Skin epidermis (tissue), 12 donors: ENCODE measurements around the gene SRBD1.

Experiments
- H3K27ac ChIP-seq, 21 experiments: fragments of 200-600 bp; sonication (generic) in 11 of 21; one replicate each; pipeline ENCODE4 v1.5.0; 2020; ENCODE audit warnings: mild to moderate bottlenecking in 3 of 21, inconsistent platforms in 2 of 21, moderate library complexity in 2 of 21
- H3K4me3 ChIP-seq, 7 experiments: fragments of 200-600 bp; sonication (generic) in 2 of 7; one replicate each; pipeline ENCODE4 v1.5.0; 2020; ENCODE audit warnings: inconsistent platforms in 2 of 7, mild to moderate bottlenecking in 2 of 7, moderate library complexity in 1 of 7

The SRBD1 gene

GRCh38 chr2:45494978-45495293, 116.1 kb downstream of the SRBD1 start:
- no peak overlapping the region for H3K4me3 ChIP-seq
- H3K27ac ChIP-seq, result no peak overlapping the region

GRCh38 chr2:45494275-45494977, 116.6 kb downstream of the SRBD1 start:
- no peak overlapping the region for H3K27ac ChIP-seq
- H3K4me3 ChIP-seq, result no peak overlapping the region

GRCh38 chr2:45484965-45485364, 126.1 kb downstream of the SRBD1 start:
- Histone ChIP-seq H3K4me3 (no peak overlapping the region), H3K27ac (no peak overlapping the region)

- Histone ChIP-seq H3K27ac (no peak overlapping the region), H3K4me3 (no peak overlapping the region)
Observed at GRCh38 chr2:45483997-45484396, 127.1 kb downstream of the SRBD1 start.

GRCh38 chr2:45477546-45477945, 133.5 kb downstream of the SRBD1 start:
- Histone ChIP-seq H3K4me3 (no peak overlapping the region), H3K27ac (no peak overlapping the region)

- Histone ChIP-seq H3K4me3 (no peak overlapping the region), H3K27ac (no peak overlapping the region)
Observed at GRCh38 chr2:45470531-45470930, 140.5 kb downstream of the SRBD1 start.

- H3K27ac ChIP-seq, result no peak overlapping the region
- no peak overlapping the region for H3K4me3 ChIP-seq
Observed at GRCh38 chr2:45469314-45470099, 141.6 kb downstream of the SRBD1 start.

GRCh38 chr2:45468279-45468678, 142.8 kb downstream of the SRBD1 start:
- H3K27ac ChIP-seq, result no peak overlapping the region
- no peak overlapping the region for H3K4me3 ChIP-seq

- Histone ChIP-seq H3K4me3 (no peak overlapping the region), H3K27ac (no peak overlapping the region)
Observed at GRCh38 chr2:45466053-45466452, 145.0 kb downstream of the SRBD1 start.

GRCh38 chr2:45460825-45461224, 150.2 kb downstream of the SRBD1 start:
- Histone ChIP-seq H3K27ac (no peak overlapping the region), H3K4me3 (no peak overlapping the region)

- Histone ChIP-seq H3K27ac (peak overlapping the region in 1 of 21 experiments; percentile 48), H3K4me3 (no peak overlapping the region)
Observed at GRCh38 chr2:45459860-45460259, 151.2 kb downstream of the SRBD1 start.

- no peak overlapping the region for H3K4me3 ChIP-seq
- H3K27ac ChIP-seq, result peak overlapping the region in 3 of 21 experiments; percentile 41 to 58 (median 48)
Observed at GRCh38 chr2:45458909-45459563, 152.0 kb downstream of the SRBD1 start.

- Histone ChIP-seq H3K27ac (no peak overlapping the region), H3K4me3 (no peak overlapping the region)
Observed at GRCh38 chr2:45457211-45457945, 153.7 kb downstream of the SRBD1 start.

- no peak overlapping the region for H3K4me3 ChIP-seq
- no peak overlapping the region for H3K27ac ChIP-seq
Observed at GRCh38 chr2:45452866-45453265, 158.2 kb downstream of the SRBD1 start.

GRCh38 chr2:45450634-45451033, 160.4 kb downstream of the SRBD1 start:
- Histone ChIP-seq H3K4me3 (no peak overlapping the region), H3K27ac (no peak overlapping the region)

GRCh38 chr2:45448217-45448616, 162.8 kb downstream of the SRBD1 start:
- Histone ChIP-seq H3K27ac (no peak overlapping the region), H3K4me3 (no peak overlapping the region)

- Histone ChIP-seq H3K4me3 (no peak overlapping the region), H3K27ac (no peak overlapping the region)
Observed at GRCh38 chr2:45446016-45446415, 165.1 kb downstream of the SRBD1 start.

GRCh38 chr2:45445037-45445436, 166.0 kb downstream of the SRBD1 start:
- Histone ChIP-seq H3K4me3 (no peak overlapping the region), H3K27ac (no peak overlapping the region)

GRCh38 chr2:45443012-45443411, 168.1 kb downstream of the SRBD1 start:
- Histone ChIP-seq H3K4me3 (no peak overlapping the region), H3K27ac (no peak overlapping the region)

GRCh38 chr2:45442026-45442425, 169.0 kb downstream of the SRBD1 start:
- no peak overlapping the region for H3K27ac ChIP-seq
- no peak overlapping the region for H3K4me3 ChIP-seq
